Ovary (tissue), 3 donors: ENCODE results near the gene MRPL34.

Experiments
- EP300 ChIP-seq: sonication (generic); formaldehyde crosslinking; IDR thresholded peaks from one replicate; pipeline ENCODE4 v1.6.1; 2017; ENCODE audit warnings: antibody characterized with exemption
- TF ChIP-seq, protein P1 (sequence below), 3 donors: fragments of 450-650 bp in 2 of 3; fragments of 200-600 bp in 1 of 3; IDR thresholded peaks; one replicate each; pipeline versions ENCODE4 v1.5.1 to v1.8.0; 2016 to 2022; ENCODE audit warnings: antibody characterized with exemption in 3 of 3, mild to moderate bottlenecking in 1 of 3
- donor health status: DM: no; HTN: no; CAD: no.

DNA sequence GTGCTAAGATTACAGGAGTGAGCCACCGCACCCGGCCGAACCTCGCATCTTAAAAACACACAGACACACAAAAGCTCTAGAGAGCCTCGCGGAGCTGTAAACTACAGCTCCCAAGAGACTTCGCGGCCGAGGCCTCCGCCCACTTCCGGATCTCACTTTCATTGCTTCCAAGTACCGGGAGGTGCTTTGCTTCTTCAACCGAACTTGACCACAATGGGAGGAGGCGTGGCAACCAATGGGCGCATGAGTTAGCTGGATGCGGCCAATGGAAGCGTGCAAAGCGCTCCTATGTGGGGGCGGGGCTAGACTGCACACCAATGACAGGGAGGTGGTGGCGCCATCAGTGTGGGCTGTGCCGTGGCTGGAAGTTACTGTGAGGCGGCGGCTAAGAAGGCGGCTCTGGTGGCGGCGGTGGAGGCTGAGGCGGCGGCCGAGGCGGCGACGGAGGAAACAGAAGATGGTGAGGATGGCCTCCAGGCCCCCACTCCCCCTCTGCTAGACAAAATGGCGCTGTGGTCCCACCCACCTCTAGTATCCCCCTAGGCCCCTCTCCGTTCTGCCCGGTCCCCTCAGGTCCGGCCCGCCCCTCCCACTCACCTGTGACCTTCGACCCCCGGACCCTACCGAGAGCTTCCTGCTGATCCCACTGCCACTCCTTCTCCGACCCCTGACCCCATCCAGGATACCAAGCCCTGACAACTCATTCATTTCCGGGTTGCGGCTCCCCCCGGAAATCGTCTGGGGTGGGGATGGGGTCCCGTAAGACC, 3.7 kb downstream of the MRPL34 start, which contains the start of gene DDA1:
- TF ChIP-seq EP300, result no peak
- TF ChIP-seq, protein P1, sequence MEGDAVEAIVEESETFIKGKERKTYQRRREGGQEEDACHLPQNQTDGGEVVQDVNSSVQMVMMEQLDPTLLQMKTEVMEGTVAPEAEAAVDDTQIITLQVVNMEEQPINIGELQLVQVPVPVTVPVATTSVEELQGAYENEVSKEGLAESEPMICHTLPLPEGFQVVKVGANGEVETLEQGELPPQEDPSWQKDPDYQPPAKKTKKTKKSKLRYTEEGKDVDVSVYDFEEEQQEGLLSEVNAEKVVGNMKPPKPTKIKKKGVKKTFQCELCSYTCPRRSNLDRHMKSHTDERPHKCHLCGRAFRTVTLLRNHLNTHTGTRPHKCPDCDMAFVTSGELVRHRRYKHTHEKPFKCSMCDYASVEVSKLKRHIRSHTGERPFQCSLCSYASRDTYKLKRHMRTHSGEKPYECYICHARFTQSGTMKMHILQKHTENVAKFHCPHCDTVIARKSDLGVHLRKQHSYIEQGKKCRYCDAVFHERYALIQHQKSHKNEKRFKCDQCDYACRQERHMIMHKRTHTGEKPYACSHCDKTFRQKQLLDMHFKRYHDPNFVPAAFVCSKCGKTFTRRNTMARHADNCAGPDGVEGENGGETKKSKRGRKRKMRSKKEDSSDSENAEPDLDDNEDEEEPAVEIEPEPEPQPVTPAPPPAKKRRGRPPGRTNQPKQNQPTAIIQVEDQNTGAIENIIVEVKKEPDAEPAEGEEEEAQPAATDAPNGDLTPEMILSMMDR (IDR thresholded peaks at IDR 0.05), result no peak
